Measurements from ENCODE around the gene SFTPA1. TPM values are rescaled to one million over a fixed set of nuclear protein-coding genes. Genes with fewer than 3 reads are reported as not detected.
"Not testable (repeated sequence)": the region's sequence is repeated elsewhere in the genome, so short reads cannot be mapped to it uniquely, and the experiment has no call there.

Gene SFTPA1
- not detected in 2 replicates for total RNA-seq

- intact Hi-C loops (cut with micrococcal nuclease) = no loop called here
Measured at GRCh38 chr10:79610601-79611191, at the start of gene SFTPA1. Gene SFTPA1, plus strand, starts transcription at chr10:79610939. Its CDS starts 887 bp downstream, at chr10:79611826.

- intact Hi-C loops (cut with micrococcal nuclease) = loop anchor here (10.0 kb wide), 1 partner anchor 484 kb away; no protein-coding TSS in a partner anchor
Measured at GRCh38 chr10:79561257-79561656, 49.5 kb upstream of the SFTPA1 start.

- intact Hi-C loops (cut with micrococcal nuclease) = loop anchor here (1.0 to 10.0 kb wide), 3 partner anchors 25 to 483 kb away; no protein-coding TSS in a partner anchor
Measured at GRCh38 chr10:79562135-79562756, 48.5 kb upstream of the SFTPA1 start.

GRCh38 chr10:79563426-79563825, 47.3 kb upstream of the SFTPA1 start:
- intact Hi-C loops (cut with micrococcal nuclease) = loop anchor here (1.0 to 10.0 kb wide), 3 partner anchors 27 to 481 kb away; no protein-coding TSS in a partner anchor

GRCh38 chr10:79570624-79571023, 40.1 kb upstream of the SFTPA1 start:
- intact Hi-C loops (cut with micrococcal nuclease) = not testable (repeated sequence)

GRCh38 chr10:79579361-79579760, 31.4 kb upstream of the SFTPA1 start:
- intact Hi-C loops (cut with micrococcal nuclease) = no loop called here

GRCh38 chr10:79581044-79581443, 29.7 kb upstream of the SFTPA1 start:
- intact Hi-C loops (cut with micrococcal nuclease) = no loop called here

- intact Hi-C loops (cut with micrococcal nuclease) = no loop called here
Measured at GRCh38 chr10:79582096-79582495, 28.6 kb upstream of the SFTPA1 start.

- intact Hi-C loops (cut with micrococcal nuclease) = not testable (repeated sequence)
Measured at GRCh38 chr10:79582954-79583353, 27.8 kb upstream of the SFTPA1 start.

- intact Hi-C loops (cut with micrococcal nuclease) = no loop called here
Measured at GRCh38 chr10:79583488-79584024, 27.2 kb upstream of the SFTPA1 start.

GRCh38 chr10:79585870-79586527, 24.7 kb upstream of the SFTPA1 start:
- intact Hi-C loops (cut with micrococcal nuclease) = no loop called here

GRCh38 chr10:79586933-79587332, 23.8 kb upstream of the SFTPA1 start:
- intact Hi-C loops (cut with micrococcal nuclease) = no loop called here

- intact Hi-C loops (cut with micrococcal nuclease) = no loop called here
Measured at GRCh38 chr10:79588800-79589199, 21.9 kb upstream of the SFTPA1 start.

- intact Hi-C loops (cut with micrococcal nuclease) = no loop called here
Measured at GRCh38 chr10:79593377-79593776, 17.4 kb upstream of the SFTPA1 start.

- intact Hi-C loops (cut with micrococcal nuclease) = not testable (repeated sequence)
Measured at GRCh38 chr10:79594565-79594964, 16.2 kb upstream of the SFTPA1 start.

GRCh38 chr10:79595510-79595909, 15.2 kb upstream of the SFTPA1 start:
- intact Hi-C loops (cut with micrococcal nuclease) = no loop called here

GRCh38 chr10:79599644-79600043, 11.1 kb upstream of the SFTPA1 start:
- intact Hi-C loops (cut with micrococcal nuclease) = not testable (repeated sequence)

- intact Hi-C loops (cut with micrococcal nuclease) = no loop called here
Measured at GRCh38 chr10:79601939-79602338, 8.8 kb upstream of the SFTPA1 start.

GRCh38 chr10:79602953-79603352, 7.8 kb upstream of the SFTPA1 start:
- intact Hi-C loops (cut with micrococcal nuclease) = no loop called here

GRCh38 chr10:79604294-79604693, 6.4 kb upstream of the SFTPA1 start:
- intact Hi-C loops (cut with micrococcal nuclease) = no loop called here

- intact Hi-C loops (cut with micrococcal nuclease) = no loop called here
Measured at GRCh38 chr10:79605308-79605707, 5.4 kb upstream of the SFTPA1 start.

Data from T-helper 1 cell treated with Interleukin-12 subunit alpha and Interleukin-12 subunit beta and Interleukin-4 antibody, amounts not matched to agents 30 ng/mL and 1 ng/mL, for 36 hours (primary cell).